Stimulated activated naive B cell treated with anti-CD40 and anti-IgM and Interleukin-4, amounts not matched to agents 10 μg/mL and 1 μg/mL and 100 μg/mL, for 72 hours (primary cell): ENCODE measurements around the gene NGB.
A peak's percentile ranks its signal among the peaks of the same experiment; 100 is the strongest.

Source experiments
- ATAC-seq, 2 donors: fragments of 150-1000 bp; cut with Tn5 transposase; replicated peaks; 2 replicates each; pipeline ENCODE4 v1.10.0; 2021; ENCODE audit warnings: moderate library complexity in 1 of 2
- DNase-seq: peaks from one replicate; pipeline ENCODE4 v3.0.0; 2021
- H3K27ac Mint-ChIP-seq: one replicate; pipeline ENCODE4 v1.8.0; 2022; ENCODE audit warnings: mild to moderate bottlenecking, mixed read lengths
- H3K27me3 Mint-ChIP-seq, 2 donors: one replicate each; pipeline ENCODE4 v1.8.0; 2022; ENCODE audit warnings: mixed read lengths in 2 of 2
- H3K36me3 Mint-ChIP-seq, 2 donors: one replicate each; pipeline ENCODE4 v1.8.0; 2022; ENCODE audit warnings: mixed read lengths in 2 of 2, mild to moderate bottlenecking in 1 of 2
- H3K4me1 Mint-ChIP-seq, 2 donors: one replicate each; pipeline ENCODE4 v1.8.0; 2022; ENCODE audit warnings: mixed read lengths in 2 of 2, mild to moderate bottlenecking in 1 of 2
- H3K4me3 Mint-ChIP-seq, 2 donors: one replicate each; pipeline ENCODE4 v1.8.0; 2022; ENCODE audit warnings: mild to moderate bottlenecking in 2 of 2, mixed read lengths in 2 of 2, moderate library complexity in 1 of 2
- H3K9me3 Mint-ChIP-seq, 2 donors: one replicate each; pipeline ENCODE4 v1.8.0; 2022; ENCODE audit warnings: mixed read lengths in 2 of 2, mild to moderate bottlenecking in 1 of 2

The NGB gene

DNA sequence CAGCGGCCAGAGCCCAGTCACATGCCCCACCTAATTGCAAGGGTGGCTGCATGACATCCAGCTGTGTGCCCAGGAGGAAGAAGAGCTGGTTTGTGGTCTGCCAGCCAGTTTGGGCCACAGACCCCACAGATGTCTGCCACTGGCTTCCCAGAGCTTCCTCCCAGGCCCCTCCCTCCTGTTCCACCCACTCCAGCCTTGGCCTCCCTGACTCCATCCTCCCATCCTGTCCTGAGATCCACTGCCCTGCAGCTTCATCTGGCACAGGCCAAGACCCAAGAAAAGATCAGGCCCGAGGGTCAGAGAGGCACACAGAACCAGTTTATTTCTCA is 5.9 kb downstream of the NGB start:
- H3K36me3 Mint-ChIP-seq, result peaks cover 0 to 5% of the 10 kb centered on the region in 2 donors
- H3K27ac Mint-ChIP-seq, result no peak overlapping the region
- peaks cover 5 to 10% of the 10 kb centered on the region in 2 donors for H3K4me1 Mint-ChIP-seq
- H3K27me3 Mint-ChIP-seq, result peaks cover 23 to 31% of the 10 kb centered on the region in 2 donors
- ATAC-seq, result peak in 1 of 2 donors; percentile 14
- H3K9me3 Mint-ChIP-seq, result peaks cover 2 to 6% of the 10 kb centered on the region in 2 donors
- no peak for DNase-seq
- no peak overlapping the region for H3K4me3 Mint-ChIP-seq

DNA sequence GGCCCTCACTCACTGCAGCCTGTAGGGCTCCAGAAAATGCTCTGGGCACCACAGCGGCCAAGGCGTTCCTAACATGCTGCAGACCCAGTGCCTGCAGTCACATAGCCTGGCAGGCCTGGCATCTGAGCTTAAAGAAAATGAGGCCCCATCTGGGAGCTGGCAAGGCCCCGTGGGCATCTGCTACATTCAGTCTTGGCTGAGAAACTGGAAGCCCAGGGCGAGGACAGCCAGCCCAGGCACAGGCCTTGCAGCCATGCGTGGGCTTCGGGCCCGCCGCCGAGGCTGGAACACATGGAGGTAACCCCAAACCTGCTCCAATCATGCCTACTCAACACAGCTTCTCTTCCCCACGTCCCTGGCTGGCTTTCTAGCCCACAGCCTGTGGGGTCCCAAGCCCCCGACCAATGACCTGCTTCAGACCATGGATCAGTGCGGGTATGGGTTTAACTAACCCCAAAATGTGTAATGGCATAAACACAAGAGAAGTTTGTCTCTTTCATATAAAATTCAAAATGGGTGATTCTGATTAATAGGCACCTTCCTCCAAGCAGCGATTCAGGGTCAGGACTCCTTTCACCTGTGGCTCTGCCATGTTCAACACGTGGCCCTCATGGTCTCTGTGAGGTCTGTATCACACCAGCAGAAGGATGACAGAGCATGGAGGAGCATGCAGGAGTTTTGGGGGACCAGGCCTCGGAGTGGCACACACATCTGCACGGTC is 6.4 kb downstream of the NGB start:
- Mint-ChIP-seq H3K36me3 (peaks cover 0 to 5% of the 10 kb centered on the region in 2 donors), H3K9me3 (peaks cover 2 to 6% of the 10 kb centered on the region in 2 donors), H3K27me3 (peaks cover 21 to 27% of the 10 kb centered on the region in 2 donors), H3K4me3 (no peak overlapping the region), H3K27ac (no peak overlapping the region), H3K4me1 (peaks cover under 1 to 7% of the 10 kb centered on the region in 2 donors)
- DNase-seq, result no peak
- ATAC-seq, result no peak

DNA sequence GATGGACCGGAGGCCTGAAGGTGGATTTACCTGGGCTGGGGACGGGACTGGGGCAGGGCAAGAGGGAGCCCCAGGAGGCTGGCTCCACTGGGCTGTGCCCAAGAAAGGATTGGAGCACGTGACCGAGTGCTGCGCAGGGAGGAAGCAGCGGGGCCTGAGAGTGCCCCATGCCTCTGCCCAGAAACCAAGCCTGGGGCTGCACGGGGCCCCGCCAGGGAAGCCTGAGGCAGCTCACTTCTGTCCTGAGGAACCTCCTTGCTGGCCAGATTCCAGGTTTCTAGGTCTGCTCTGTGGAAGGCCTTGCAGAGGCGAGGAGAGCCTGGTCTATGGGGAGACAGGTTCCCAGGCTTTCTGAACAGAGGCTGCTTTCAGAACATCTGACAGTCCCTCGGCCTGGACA is 10.4 kb downstream of the NGB start:
- H3K4me1 Mint-ChIP-seq, result peaks cover 0 to 7% of the 10 kb centered on the region in 2 donors
- no peak for DNase-seq
- peak in 1 of 2 donors; percentile 41 for ATAC-seq
- no peak overlapping the region for H3K27ac Mint-ChIP-seq
- H3K4me3 Mint-ChIP-seq, result no peak overlapping the region
- H3K36me3 Mint-ChIP-seq, result no peaks in the 10 kb centered on the region
- no peaks in the 10 kb centered on the region for H3K9me3 Mint-ChIP-seq
- H3K27me3 Mint-ChIP-seq, result peaks cover 12 to 15% of the 10 kb centered on the region in 2 donors

DNA sequence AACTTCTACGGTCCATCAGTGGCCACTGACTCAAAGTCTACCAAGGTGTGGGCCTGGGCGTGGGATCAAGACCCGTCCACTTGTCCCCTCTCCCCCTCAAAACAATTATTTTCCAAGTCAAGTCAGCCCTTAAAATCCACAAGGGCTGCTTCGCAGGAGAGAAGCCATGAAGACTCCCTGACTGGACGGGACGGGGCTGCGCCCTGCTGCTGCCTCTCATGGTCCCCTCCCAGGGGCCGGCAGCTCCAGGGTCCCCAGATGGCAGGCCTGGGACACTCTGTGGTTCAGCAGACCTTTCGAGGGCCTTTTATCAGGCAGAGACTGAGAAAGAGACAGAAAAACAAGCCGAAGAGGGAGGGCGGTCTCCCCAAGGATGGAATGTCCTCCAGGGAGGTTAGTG is 10.8 kb downstream of the NGB start:
- Mint-ChIP-seq H3K9me3 (no peaks in the 10 kb centered on the region), H3K4me3 (no peak overlapping the region), H3K4me1 (peaks cover 0 to 4% of the 10 kb centered on the region in 2 donors), H3K27ac (no peak overlapping the region), H3K27me3 (peaks cover 12 to 15% of the 10 kb centered on the region in 2 donors), H3K36me3 (no peaks in the 10 kb centered on the region)
- no peak for DNase-seq
- ATAC-seq, result no peak

DNA sequence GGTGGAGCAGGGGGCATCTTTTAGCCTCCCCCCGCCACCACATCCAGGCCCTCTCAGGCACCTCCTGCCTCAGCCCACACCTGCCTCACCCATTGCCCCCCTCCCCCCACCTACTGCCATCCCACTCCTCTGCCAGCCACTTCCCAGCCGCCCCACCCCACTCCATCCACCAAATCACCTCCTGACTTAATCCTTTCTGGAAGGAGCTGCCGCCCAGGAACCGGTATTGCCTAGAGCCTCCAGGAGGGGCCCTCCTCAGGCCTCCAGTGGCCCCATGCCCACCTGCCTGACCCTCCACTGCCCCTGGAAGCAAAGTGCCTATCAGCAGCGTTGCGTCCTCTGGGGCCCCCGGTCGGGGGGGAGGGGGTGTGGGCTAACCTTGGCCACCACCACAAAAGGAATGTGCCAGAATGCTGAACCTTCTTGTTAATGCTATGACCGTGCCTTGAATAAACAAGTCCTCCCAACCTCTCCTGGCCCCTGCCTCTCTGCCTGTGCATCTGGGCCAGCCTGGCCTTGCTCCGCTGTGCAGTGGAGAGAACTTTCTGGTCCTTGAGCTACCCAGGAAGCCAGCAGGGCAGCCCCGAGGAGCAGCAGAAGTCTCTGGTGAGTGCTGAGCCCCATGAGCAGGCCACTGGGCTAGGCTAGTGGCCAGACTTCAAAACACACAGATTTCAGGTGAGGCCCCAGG is 11.8 kb downstream of the NGB start:
- no peak for ATAC-seq
- no peak overlapping the region for H3K27ac Mint-ChIP-seq
- H3K36me3 Mint-ChIP-seq, result no peaks in the 10 kb centered on the region
- no peaks in the 10 kb centered on the region for H3K4me1 Mint-ChIP-seq
- H3K4me3 Mint-ChIP-seq, result no peak overlapping the region
- no peaks in the 10 kb centered on the region for H3K9me3 Mint-ChIP-seq
- DNase-seq, result no peak
- H3K27me3 Mint-ChIP-seq, result peaks cover 12 to 15% of the 10 kb centered on the region in 2 donors

DNA sequence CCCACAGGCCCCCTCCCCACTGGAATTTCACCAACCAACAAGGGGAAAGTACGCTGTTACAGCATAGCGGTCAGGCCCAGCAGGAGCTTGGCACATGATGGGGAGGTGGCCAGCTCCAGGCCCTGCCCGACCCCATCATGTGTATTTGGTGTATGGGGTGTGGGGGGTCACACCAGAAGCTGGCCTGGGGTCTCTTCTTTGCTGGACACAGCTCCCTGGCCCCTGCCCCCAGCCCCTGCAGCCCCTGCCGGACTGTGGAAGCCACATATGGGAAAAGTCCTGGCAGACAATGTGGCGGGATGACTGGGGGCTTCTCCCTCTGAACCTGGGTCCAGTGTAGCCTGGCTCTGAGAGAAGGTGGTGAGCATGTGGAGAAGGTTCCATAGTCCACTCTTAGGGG is 12.4 kb downstream of the NGB start:
- no peaks in the 10 kb centered on the region for H3K4me1 Mint-ChIP-seq
- no peak for ATAC-seq
- no peak overlapping the region for H3K27ac Mint-ChIP-seq

DNA sequence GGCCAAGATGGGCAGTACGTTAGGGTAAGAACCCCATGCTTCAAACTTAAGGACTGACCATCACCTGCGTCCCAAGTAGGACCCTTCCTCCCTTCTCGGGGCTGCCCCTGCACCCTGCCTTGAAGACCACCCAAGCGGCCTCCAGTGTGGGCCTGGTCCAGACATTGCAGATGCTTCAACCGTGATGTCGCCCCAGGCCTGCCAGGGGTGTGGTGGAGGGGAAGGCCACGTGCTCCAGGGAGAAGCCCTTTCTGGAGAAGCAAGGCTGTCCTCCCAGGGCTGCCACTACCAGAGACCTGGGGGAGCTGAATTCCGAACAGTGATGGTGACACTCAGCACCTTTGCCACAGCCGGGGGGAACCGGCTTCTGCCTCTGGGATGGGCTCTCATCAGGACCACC is 13.3 kb downstream of the NGB start:
- ATAC-seq (no peak), DNase-seq (no peak)
- Mint-ChIP-seq H3K4me1 (no peaks in the 10 kb centered on the region), H3K27me3 (peaks cover 12 to 15% of the 10 kb centered on the region in 2 donors), H3K27ac (no peak overlapping the region), H3K4me3 (no peak overlapping the region), H3K9me3 (no peaks in the 10 kb centered on the region), H3K36me3 (no peaks in the 10 kb centered on the region)

More for the DNA sequence above, 12.4 kb downstream of the NGB start:
- no peaks in the 10 kb centered on the region for H3K36me3 Mint-ChIP-seq
- no peaks in the 10 kb centered on the region for H3K9me3 Mint-ChIP-seq
- DNase-seq, result no peak
- H3K27me3 Mint-ChIP-seq, result peaks cover 12 to 15% of the 10 kb centered on the region in 2 donors
- no peak overlapping the region for H3K4me3 Mint-ChIP-seq

DNA sequence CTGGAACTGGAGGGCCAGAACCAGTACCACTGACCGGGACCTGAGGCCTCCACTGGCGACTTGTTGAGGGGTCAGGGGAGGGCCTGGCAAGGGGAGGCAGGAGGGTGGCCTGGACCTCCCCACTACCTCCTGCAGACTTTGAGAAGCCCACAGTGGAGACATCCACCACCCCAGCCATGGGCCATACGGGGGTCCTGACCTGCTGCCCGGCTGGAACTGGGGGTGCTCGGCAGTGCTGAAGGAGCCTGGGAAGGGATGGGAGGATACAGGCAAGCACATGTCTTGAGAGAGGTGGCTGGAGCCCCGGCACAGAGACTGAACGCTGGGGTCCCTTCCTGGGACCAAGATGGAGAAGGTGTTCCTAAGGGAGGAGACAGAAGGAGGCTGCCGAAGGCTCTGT is 14.3 kb downstream of the NGB start:
- Mint-ChIP-seq H3K27me3 (peaks cover 12 to 15% of the 10 kb centered on the region in 2 donors), H3K9me3 (no peaks in the 10 kb centered on the region), H3K4me3 (no peak overlapping the region), H3K27ac (no peak overlapping the region), H3K4me1 (no peaks in the 10 kb centered on the region), H3K36me3 (no peaks in the 10 kb centered on the region)
- DNase-seq (no peak), ATAC-seq (no peak)

DNA sequence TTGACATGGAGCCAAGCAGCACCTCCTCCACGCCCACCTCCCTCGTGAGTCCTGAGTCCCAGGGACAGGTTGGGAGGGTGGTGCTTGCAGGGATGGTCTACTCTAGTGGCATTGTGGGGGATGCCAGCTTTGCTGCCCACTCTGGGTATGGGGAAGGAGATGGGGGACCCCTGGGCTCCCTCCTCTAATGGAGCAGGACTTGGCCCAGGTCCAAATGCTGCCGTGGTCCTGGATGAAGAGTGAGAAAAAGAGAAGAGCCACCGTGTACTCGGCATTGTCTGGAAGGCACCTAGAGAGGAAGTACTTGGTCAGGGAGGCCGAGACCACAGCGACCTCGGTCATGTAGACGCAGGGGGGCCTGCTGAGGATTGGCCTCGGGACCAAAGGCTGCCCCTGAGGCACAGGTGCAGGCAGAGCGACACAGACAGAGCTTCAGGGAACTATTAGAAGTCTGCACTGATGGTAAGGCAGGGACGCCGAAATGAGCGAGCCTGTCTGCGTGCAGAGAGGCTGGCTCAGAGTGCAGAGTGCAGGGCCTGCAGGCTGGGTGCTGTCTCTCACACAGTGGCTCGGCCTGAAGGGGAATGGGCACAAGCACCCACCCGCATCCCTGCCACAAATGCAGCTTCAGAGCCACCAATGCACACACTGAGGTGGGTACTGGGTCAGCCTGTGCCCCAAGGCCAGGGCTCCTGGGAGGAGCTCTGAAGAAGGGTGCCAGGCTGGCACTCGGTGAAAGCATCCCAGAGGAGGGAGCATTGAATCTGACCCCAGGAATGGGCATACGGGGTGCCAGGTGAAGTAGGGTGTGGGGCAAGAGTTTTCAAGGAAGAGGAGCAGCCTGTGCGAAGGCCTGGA is 17.4 kb downstream of the NGB start:
- H3K27me3 Mint-ChIP-seq, result peaks cover 0 to 4% of the 10 kb centered on the region in 2 donors

DNA sequence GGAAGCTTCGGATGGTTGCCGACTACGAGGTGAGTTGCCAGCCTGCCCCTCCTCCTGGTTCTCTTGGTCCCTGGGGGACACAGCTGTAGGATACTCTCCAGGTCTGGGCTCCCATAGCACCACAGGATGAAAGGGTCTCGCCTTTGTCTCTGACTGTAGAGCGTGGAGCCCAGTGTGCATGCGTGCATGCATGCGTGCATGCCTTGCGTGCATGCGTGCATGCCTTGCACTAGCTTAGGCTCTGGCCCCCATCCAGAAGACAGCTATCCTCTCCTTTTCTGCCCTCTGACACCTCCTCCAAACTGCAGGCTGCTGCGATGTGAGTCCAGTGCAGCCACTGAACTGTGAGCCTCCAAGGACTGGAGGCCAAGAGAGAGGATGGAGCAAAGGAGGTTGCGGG is 19.1 kb downstream of the NGB start:
- ATAC-seq (no peak), DNase-seq (no peak)
- peaks cover 0 to 4% of the 10 kb centered on the region in 2 donors for H3K27me3 Mint-ChIP-seq
- no peak overlapping the region for H3K27ac Mint-ChIP-seq
- H3K4me3 Mint-ChIP-seq, result no peak overlapping the region
- no peaks in the 10 kb centered on the region for H3K4me1 Mint-ChIP-seq
- no peaks in the 10 kb centered on the region for H3K9me3 Mint-ChIP-seq
- H3K36me3 Mint-ChIP-seq, result peaks cover 3% of the 10 kb centered on the region in 2 donors

More for the DNA sequence above, 17.4 kb downstream of the NGB start:
- ATAC-seq, result no peak
- H3K4me1 Mint-ChIP-seq, result no peaks in the 10 kb centered on the region
- no peak for DNase-seq
- peaks cover 0 to 3% of the 10 kb centered on the region in 2 donors for H3K36me3 Mint-ChIP-seq
- H3K4me3 Mint-ChIP-seq, result no peak overlapping the region
- H3K9me3 Mint-ChIP-seq, result no peaks in the 10 kb centered on the region
- no peak overlapping the region for H3K27ac Mint-ChIP-seq

DNA sequence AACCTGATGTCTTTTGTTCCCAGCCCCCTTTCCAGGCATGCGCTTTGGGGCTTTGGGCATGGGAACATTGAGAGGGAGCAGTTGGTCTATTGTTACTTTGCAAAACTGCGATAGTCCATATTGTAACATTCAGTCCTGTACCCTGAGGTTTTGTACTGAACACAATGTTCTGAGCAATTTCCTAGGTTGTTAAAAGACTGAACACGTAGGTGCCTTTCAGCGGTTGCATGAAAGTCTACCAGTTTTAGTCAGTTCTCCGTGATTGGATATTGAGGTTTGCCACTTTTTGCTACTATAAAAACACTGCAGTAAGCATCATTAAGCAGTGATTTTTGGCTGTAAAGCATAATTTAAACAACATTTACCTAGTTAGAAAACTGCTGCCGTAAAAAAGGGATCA is 20.1 kb downstream of the NGB start:
- peaks cover 3 to 6% of the 10 kb centered on the region in 2 donors for H3K36me3 Mint-ChIP-seq
- DNase-seq (no peak), ATAC-seq (no peak)
- H3K4me1 Mint-ChIP-seq, result peaks cover 0 to 3% of the 10 kb centered on the region in 2 donors
- H3K4me3 Mint-ChIP-seq, result no peak overlapping the region
- H3K9me3 Mint-ChIP-seq, result no peaks in the 10 kb centered on the region
- H3K27ac Mint-ChIP-seq, result no peak overlapping the region
- H3K27me3 Mint-ChIP-seq, result no peaks in the 10 kb centered on the region

DNA sequence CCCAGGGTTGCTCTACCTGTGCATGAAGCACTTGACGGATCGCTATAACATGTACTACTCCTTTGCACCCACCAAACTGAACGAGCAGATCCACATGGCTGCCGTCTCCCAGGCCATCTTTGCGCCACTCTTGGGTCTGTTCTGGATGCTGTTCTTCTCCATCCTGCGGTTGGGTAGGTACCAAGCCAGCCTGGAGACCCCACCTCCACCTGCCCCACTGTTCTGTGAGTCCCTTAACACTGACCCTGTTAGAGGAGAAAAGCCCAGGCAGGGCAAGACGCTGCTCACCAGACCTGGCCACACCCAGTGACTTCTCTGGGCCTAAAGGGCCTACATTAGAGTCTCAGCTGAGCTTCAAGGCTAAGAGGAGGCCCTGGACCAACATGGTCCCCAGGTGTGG is 21.7 kb downstream of the NGB start:
- no peak for ATAC-seq
- H3K27me3 Mint-ChIP-seq, result no peaks in the 10 kb centered on the region
- no peak overlapping the region for H3K27ac Mint-ChIP-seq

DNA sequence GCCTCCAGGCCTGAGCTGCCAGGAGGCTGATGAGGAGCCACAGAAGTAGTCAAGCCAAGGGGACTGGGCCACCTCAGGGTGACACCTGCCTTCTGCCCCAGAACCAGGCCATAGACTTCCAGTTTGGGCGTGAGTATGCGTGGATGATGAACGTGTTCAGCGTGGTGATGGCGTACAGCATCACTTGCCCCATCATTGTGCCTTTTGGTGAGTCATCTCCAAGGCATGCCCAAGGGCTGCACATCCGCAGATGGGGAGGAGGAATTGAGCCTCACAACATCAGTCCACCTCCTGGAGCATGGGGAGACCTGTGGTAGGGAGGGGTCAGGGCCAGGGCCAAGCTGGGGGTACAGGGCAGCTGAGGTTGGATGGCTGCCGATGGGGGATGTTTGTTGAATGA is 22.3 kb downstream of the NGB start:
- no peaks in the 10 kb centered on the region for H3K9me3 Mint-ChIP-seq
- peaks cover 3 to 6% of the 10 kb centered on the region in 2 donors for H3K36me3 Mint-ChIP-seq
- H3K27ac Mint-ChIP-seq, result no peak overlapping the region
- H3K4me1 Mint-ChIP-seq, result peaks cover 15% of the 10 kb centered on the region in 2 donors
- no peak overlapping the region for H3K4me3 Mint-ChIP-seq
- no peak for ATAC-seq
- H3K27me3 Mint-ChIP-seq, result no peaks in the 10 kb centered on the region
- DNase-seq, result no peak

More for the DNA sequence above, 21.7 kb downstream of the NGB start:
- peaks cover 9% of the 10 kb centered on the region in 2 donors for H3K4me1 Mint-ChIP-seq
- peaks cover 3 to 6% of the 10 kb centered on the region in 2 donors for H3K36me3 Mint-ChIP-seq
- H3K9me3 Mint-ChIP-seq, result no peaks in the 10 kb centered on the region
- no peak for DNase-seq
- H3K4me3 Mint-ChIP-seq, result no peak overlapping the region

DNA sequence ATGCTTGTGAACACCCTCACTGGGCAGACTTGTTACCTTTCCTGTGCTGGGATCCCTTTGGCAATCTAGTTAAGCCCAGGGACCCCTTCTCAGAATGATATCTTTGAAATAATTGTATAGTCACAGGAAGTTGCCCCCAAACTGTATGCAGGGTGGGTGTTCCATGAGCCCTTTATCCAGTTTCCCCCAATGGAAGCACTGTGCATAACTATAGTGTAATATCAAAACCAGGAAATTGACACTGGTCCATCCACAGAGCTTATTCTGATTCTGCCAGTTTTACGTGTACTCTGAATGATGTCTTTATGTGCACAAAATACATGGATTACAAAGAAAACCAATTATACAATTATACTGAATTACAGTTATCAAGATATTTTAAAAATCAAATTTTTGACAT is 24.2 kb downstream of the NGB start:
- DNase-seq, result no peak
- Mint-ChIP-seq H3K36me3 (peaks cover 3 to 6% of the 10 kb centered on the region in 2 donors), H3K27me3 (no peaks in the 10 kb centered on the region), H3K4me1 (peaks cover 28 to 34% of the 10 kb centered on the region in 2 donors), H3K9me3 (no peaks in the 10 kb centered on the region), H3K4me3 (no peak overlapping the region), H3K27ac (no peak overlapping the region)
- ATAC-seq, result no peak
